Activated T-cell treated with anti-CD3 and anti-CD28 coated beads for 48 hours (primary cell): ENCODE measurements around the gene SLC9A1.

Source experiments
- DNase-seq: peaks from one replicate; pipeline ENCODE4 v3.0.0-alpha.2; 2020; ENCODE audit warnings: low read depth

SLC9A1 gene

GRCh38 chr1:27102707-27103468, 52.0 kb downstream of the SLC9A1 start:
- DNase-seq, result peak; percentile 74

GRCh38 chr1:27102134-27102706, 52.7 kb downstream of the SLC9A1 start:
- DNase-seq, result no peak

DNA sequence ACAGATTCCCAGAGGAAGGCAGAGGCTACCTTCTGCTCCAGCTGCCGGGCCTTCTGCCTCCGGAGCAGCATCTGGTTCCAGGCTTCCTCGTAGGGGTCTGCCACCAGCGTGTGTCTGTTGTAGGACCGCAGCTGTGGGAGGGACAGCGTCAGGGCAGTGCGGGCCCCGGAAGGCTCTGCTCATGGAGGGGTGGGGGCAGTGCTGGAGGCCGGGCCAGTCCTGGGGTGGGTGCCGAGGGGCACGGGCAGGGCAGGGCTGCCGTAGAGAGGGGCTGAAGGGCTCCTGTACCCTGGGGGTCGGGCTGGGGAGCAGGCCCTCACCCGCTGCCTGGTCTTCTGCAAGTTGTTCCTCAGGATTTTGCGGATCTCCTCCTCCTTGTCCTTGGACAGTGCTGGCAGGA, 53.2 kb downstream of the SLC9A1 start:
- DNase-seq, result no peak

DNA sequence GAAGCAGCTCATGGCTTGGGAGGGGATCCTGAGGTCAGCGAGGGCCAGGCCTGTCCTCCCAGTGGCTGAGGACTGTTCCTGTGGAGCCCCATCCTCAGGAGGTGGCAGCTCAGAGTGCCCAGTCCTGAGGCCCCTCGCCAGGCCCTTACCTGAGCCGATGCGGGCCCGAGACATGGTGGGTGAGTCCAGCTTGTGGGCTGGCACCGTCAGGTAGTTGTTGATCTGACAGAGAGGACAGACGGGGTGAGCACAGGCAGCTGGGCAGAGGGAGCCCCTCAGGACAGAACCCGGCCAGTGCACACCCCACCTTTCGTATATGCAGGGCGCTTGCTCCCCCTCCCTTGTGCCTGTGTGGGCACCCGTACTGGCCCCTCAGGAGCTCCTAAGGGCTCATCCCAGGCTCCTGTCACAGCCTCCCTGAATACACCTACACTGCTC, 53.9 kb downstream of the SLC9A1 start:
- no peak for DNase-seq

DNA sequence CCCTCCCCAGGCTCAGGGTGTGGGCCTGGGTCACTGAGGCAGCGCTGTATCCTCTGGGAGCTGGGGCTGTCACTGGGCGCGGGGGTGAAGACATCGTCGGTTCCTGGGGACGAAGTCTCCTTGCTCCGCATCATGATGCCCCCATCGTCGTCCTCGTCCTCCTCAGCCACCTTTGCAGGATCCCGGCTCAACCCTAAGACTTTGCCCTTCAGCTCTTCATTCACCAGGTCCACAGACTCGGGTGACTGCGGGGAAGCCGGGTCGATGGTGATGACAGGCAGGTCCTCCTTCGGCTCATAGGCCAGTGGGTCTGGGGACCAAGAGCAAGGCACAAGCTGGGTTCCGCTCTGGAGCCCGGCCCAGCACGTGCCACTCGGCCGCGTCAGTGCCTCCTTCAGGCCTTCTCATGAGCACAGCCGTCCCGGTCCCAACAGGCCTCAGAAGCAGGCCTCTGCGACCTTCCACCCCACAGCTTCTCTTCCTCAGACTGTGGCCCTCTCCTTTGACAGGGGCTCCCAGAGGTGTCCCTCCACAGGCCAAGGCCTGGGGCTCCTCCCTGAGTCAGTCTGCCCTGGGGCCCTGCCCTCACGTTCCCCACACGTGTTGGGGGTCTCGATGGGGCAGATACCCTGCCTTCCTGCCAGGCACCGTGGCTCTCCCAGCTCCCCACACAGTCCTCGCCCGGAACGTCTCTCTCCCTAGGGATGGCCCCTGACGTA, 54.4 kb downstream of the SLC9A1 start:
- no peak for DNase-seq

DNA sequence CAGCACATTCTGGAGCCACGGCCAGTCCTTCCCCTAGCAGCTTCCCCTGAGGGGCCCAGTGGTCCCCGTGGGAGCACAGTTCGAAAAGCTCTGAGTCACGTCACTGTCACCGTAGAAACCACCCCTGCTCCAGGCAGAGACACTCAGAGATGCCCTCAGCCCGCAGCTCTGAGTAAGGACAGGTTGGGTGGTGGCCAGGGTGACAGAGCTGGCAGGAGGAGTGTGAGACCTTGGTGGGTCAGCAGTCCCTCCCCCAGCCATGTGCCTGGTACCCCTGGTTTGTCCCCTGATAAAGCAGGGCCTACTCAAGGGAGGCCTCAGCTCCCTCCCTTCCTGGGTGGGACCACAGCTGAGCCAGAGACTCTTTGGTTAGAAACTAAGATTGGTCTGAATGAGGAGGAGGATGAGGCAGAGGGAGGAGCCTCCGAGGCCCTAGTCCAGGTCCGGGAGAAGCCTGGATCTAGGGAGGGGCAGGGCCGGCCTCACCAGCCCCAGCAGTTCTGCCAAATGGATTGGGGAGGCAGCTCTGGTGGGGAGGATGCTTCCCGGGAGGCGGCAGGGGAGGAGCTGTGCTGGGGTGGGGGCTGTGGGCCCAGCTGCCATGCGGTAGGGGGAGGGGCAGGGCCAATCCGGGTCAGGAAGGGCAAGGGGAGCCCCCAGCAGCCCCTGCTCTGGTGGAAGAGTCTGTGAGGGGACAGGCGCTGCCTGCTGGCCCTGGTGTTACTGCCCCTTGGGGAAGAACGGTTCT, 55.2 kb downstream of the SLC9A1 start:
- DNase-seq, result peak; percentile 50

DNA sequence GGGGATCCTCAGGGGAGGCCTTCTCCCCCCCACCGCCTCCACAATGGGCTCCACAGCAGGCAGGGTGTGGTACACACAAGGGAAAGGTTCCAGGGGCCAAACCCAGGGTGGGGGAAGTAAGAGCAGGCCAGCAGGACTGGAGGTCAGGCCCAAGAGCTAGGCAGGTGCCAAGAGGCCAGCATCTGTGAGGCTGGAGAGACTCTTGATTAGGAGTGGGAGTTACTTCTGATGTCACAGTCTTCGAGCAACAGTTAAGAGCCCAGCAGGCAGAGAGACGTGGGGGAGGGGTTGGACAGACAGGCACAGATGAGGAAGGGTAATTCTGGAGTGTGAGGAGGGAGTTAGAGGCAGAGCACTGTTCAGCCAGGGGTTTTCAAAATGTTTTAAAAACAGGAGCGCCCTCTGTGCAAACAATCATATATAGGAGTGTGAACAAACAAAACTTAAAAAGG, 55.8 kb downstream of the SLC9A1 start:
- DNase-seq, result no peak

DNA sequence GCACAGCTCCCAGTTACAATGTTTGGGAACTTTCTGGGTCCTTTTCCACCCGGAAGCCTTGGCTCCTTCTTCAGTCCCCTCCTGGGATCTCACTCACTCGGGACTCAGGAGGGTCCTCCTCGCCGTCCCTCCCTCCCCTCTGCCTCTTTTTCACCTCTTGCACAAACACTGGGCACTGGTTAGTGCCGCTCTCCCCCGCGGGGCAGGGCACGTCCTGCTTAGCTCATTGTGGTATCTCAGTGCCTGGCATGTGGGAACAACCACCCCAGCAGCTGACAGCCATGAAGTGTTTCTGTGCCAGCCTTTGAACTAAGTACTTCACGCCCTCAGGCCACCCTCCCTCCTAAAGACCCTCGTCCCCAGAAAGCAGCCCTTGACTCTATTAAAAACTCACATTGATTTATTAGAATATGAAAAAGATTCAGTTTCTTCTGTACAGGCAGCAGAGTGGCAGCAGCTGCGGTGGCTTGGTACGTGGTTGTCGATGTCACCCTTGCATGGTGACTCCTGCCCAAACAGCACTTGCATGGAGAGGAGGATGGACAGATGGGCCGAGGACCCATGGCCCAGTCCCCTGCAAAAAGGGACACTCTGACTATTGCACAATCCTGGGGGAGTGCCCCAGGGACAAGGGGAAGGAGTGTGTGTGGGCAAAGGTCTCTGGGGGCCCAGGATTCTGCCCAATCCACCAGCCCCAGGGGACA, 56.3 kb downstream of the SLC9A1 start:
- DNase-seq, result no peak

- DNase-seq, result peak; percentile 71
These were observed 57.4 kb downstream of the SLC9A1 start for GRCh38 chr1:27097484-27097917.

DNA sequence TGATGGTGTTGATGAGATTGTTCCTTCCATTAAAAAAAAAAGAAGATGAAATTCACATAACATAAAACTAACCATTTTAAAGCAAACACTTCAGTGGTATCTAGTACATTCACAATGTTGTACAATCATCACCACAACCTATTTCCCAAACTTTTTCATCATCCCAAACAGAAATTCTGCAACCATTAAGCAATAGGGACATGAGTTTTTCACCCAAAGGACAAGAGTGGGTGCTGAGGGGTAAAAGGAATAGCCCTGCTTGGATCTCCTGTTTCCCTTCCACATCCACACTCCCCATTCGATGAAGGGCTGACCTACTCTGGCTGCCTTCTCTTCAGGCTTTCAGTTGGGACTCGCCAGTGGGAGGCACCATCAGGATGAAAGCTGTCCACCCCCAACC, 59.3 kb downstream of the SLC9A1 start:
- DNase-seq, result no peak

GRCh38 chr1:27092888-27093287, 62.0 kb downstream of the SLC9A1 start:
- no peak for DNase-seq

GRCh38 chr1:27090911-27091310, 64.0 kb downstream of the SLC9A1 start:
- no peak for DNase-seq

GRCh38 chr1:27087371-27088220, 67.3 kb downstream of the SLC9A1 start:
- no peak for DNase-seq

- no peak for DNase-seq
These were observed 68.3 kb downstream of the SLC9A1 start for GRCh38 chr1:27086628-27087027.

GRCh38 chr1:27086026-27086425, 68.9 kb downstream of the SLC9A1 start:
- DNase-seq, result no peak

GRCh38 chr1:27084107-27084506, 70.8 kb downstream of the SLC9A1 start:
- DNase-seq, result no peak

DNA sequence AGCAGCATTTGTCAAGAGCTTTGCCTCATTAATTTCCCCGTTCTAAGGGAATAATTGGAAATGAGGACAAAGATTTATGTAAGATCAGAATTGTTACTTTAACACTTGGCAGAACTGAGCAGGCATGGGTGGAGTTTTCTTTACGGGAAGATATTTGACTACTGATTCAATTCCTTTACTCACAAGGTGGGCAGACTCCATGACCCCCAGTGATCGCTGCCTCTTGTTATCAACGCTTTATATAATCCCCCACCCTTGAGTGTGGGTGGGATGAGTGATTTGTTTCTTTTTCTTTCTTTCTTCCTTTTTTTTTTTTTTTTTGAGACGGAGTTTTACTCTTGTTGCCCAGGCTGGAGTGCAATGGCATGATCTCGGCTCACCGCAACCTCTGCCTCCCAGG, 77.0 kb downstream of the SLC9A1 start:
- DNase-seq, result no peak

DNA sequence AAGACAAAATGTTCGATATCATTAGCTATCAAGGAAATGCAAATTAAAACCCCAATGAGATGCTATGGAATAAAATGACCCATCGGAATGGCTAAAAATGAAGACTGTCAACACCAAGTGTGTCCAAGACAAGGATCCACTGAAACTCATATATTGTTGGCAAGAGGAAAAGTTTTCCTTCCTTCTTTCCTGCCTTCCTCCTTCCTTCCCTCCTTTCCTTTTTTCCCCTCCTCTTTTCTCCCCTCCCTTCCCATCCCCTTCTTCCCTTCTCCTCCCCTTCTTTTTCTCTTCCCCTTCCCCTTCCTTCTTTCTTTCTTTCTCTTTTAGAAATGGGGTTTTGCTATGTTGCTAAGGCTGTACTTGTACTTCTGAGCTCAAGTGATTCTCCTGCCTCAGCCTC, 78.1 kb downstream of the SLC9A1 start:
- DNase-seq, result no peak

- no peak for DNase-seq
These were observed 80.6 kb downstream of the SLC9A1 start for GRCh38 chr1:27074175-27074780.

DNA sequence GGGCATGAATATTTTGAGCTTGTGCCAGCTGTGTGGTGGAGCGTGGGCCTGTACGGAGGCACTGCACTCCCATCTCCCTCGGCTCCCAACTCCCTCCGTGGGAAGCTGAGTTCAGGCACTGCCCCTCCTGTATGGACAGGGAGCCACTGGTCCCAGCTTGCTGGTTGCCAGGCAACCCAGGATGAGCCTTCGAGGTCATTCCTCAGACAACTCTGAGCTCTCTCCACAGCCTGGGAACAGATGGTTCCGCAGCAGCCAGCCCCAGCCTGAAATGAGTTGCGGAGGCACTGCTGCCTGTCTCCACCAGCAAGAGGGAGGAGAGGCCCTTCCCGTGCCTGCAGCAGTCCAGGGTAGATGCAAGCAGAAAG, 83.9 kb downstream of the SLC9A1 start:
- DNase-seq, result no peak
